Raji (cell line): ENCODE measurements around the gene MAST4.

ENCODE experiments used
- POLR2A ChIP-seq: IDR thresholded peaks from 2 replicates; pipeline ENCODE4 v1.6.1; 2011; ENCODE audit warnings: low read depth, low read length, control low read depth; ENCODE audit not compliant: insufficient read depth

The MAST4 gene

GRCh38 chr5:67181648-67182221 lies 585.5 kb downstream of the MAST4 start:
- TF ChIP-seq POLR2A, result no peak

GRCh38 chr5:67182301-67182790 lies 586.2 kb downstream of the MAST4 start:
- no peak for TF ChIP-seq POLR2A

- no peak for TF ChIP-seq POLR2A
Measured at GRCh38 chr5:67183859-67184258, 587.7 kb downstream of the MAST4 start.

GRCh38 chr5:67187006-67187715 lies 591.0 kb downstream of the MAST4 start:
- TF ChIP-seq POLR2A, result no peak

- TF ChIP-seq POLR2A, result no peak
Measured at GRCh38 chr5:67188274-67189078, 592.3 kb downstream of the MAST4 start.

GRCh38 chr5:67189079-67189354 lies 592.8 kb downstream of the MAST4 start:
- TF ChIP-seq POLR2A, result no peak

- TF ChIP-seq POLR2A, result no peak
Measured at GRCh38 chr5:67189931-67190330, 593.7 kb downstream of the MAST4 start.

- no peak for TF ChIP-seq POLR2A
Measured at GRCh38 chr5:67190410-67190809, 594.2 kb downstream of the MAST4 start.

GRCh38 chr5:67190861-67191260 lies 594.7 kb downstream of the MAST4 start:
- no peak for TF ChIP-seq POLR2A

- TF ChIP-seq POLR2A, result no peak
Measured at GRCh38 chr5:67192719-67193438, 596.7 kb downstream of the MAST4 start.

- no peak for TF ChIP-seq POLR2A
Measured at GRCh38 chr5:67193439-67193807, 597.2 kb downstream of the MAST4 start.

- no peak for TF ChIP-seq POLR2A
Measured at GRCh38 chr5:67194166-67194565, 598.0 kb downstream of the MAST4 start.

GRCh38 chr5:67195406-67196275 lies 599.4 kb downstream of the MAST4 start:
- TF ChIP-seq POLR2A, result peak; percentile 20; the same call in 1 of the 2 replicates

GRCh38 chr5:67196537-67197059 lies 600.4 kb downstream of the MAST4 start, which contains the start of gene CD180:
Gene CD180 (minus strand): TSS chr5:67196799. CDS start chr5:67196641, 158 bp downstream.
- TF ChIP-seq POLR2A, result peak; percentile 61
